SK-N-SH (cell line): ENCODE measurements around the gene CCDC175.

Experiments used
- YY1 ChIP-seq: IDR thresholded peaks from 2 replicates; pipeline ENCODE4 v1.4.0; 2012; ENCODE audit warnings: low read depth, mild to moderate bottlenecking
- TF ChIP-seq, protein P1 (sequence below): fragments of 200-600 bp; sonication (generic); IDR thresholded peaks from 2 replicates; pipeline ENCODE4 v1.6.1; 2017; ENCODE audit warnings: antibody characterized with exemption, mild to moderate bottlenecking, moderate library complexity

DNA sequence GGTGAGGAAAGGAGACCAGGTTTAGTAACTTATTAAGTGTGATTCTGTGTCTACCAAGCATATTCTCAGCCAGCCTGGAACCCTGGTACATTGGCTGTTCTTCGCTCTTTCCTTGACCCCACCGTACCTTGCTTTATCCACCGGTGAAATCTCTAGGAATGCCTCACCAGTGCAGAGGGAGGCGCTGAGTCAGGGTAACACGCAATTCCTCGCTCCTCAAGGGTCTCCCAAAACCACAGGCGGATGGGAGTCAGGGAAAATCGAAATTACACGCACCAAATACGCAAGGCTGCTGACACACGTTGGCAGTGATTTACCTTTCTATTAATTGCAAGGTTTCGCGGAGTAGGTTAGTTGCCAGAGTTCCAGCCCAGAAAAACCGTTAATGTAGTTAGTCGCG lies 93.2 kb downstream of the CCDC175 start:
- TF ChIP-seq, protein P1, sequence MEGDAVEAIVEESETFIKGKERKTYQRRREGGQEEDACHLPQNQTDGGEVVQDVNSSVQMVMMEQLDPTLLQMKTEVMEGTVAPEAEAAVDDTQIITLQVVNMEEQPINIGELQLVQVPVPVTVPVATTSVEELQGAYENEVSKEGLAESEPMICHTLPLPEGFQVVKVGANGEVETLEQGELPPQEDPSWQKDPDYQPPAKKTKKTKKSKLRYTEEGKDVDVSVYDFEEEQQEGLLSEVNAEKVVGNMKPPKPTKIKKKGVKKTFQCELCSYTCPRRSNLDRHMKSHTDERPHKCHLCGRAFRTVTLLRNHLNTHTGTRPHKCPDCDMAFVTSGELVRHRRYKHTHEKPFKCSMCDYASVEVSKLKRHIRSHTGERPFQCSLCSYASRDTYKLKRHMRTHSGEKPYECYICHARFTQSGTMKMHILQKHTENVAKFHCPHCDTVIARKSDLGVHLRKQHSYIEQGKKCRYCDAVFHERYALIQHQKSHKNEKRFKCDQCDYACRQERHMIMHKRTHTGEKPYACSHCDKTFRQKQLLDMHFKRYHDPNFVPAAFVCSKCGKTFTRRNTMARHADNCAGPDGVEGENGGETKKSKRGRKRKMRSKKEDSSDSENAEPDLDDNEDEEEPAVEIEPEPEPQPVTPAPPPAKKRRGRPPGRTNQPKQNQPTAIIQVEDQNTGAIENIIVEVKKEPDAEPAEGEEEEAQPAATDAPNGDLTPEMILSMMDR: no peak
- no peak for TF ChIP-seq YY1
